ENCODE results near the gene USH2A.

Gene USH2A

DNA sequence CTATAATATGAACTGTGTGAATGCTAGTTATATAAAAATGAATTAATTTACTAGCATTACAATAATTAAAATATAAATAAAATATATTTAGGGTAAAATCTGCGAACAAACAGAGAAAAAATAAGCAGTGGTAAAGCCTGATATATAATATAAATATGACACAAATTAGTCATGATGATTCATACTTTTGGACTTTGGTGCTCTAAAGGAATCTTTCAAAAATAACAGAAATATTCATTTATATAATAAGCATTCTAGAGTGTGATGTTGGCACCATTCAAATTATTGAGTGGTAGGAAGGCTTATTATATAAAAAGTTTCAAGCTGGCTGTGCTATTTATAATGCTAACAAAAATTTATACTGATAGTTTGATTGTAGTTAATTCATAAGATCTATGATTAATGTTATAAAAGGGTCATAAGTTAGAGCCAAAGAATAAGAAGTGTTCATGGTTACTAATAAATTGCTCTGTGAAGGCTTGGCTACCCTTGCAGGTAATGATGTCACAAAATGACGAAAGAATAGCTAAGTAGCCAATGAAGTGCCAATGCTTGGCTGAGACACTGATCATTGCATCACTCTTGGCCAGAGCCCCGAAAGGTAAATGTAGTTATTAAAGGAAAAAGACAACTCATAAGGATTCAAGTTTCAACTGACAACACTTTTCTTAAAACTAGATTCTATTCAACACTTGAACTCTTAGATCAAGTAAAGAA, 108.7 kb downstream of the USH2A start:
- TF ChIP-seq, protein P1, sequence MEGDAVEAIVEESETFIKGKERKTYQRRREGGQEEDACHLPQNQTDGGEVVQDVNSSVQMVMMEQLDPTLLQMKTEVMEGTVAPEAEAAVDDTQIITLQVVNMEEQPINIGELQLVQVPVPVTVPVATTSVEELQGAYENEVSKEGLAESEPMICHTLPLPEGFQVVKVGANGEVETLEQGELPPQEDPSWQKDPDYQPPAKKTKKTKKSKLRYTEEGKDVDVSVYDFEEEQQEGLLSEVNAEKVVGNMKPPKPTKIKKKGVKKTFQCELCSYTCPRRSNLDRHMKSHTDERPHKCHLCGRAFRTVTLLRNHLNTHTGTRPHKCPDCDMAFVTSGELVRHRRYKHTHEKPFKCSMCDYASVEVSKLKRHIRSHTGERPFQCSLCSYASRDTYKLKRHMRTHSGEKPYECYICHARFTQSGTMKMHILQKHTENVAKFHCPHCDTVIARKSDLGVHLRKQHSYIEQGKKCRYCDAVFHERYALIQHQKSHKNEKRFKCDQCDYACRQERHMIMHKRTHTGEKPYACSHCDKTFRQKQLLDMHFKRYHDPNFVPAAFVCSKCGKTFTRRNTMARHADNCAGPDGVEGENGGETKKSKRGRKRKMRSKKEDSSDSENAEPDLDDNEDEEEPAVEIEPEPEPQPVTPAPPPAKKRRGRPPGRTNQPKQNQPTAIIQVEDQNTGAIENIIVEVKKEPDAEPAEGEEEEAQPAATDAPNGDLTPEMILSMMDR (IDR thresholded peaks at IDR 0.05; ENCODE audit: control insufficient read depth, insufficient read depth, low read depth, low read length, missing control alignments) = no peak
- no peak for DNase-seq (ENCODE audit: low read depth)

DNA sequence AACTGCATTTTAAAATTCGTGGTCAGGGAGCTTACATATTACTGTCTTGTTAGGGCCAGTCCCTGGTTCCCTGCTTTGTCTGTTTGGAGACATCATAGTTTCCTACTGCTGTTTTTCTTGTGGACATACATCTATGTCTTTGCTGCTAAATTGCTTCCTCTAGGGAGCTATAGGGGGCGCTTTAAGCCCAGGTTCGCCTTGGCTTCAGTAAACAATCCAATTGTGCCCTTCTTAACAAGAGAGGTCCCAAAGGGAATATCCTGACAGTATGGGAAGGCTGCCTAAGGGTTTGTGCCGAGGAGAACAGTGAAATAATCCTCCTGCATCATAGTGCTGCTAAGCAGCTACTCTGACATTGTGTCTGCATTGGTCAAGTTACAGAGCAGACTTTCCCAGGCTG, 112.5 kb downstream of the USH2A start:
- H3K4me3 ChIP-seq (ENCODE audit: control insufficient read depth, low read depth, low read length) = no peak overlapping the region
- DNase-seq (ENCODE audit: low read depth) = no peak
- TF ChIP-seq, protein P1 (IDR thresholded peaks at IDR 0.05; ENCODE audit: control insufficient read depth, insufficient read depth, low read depth, low read length, missing control alignments) = peak; percentile 15

More for the DNA sequence above, 108.7 kb downstream of the USH2A start:
- H3K4me3 ChIP-seq (ENCODE audit: control insufficient read depth, low read depth, low read length) = no peak overlapping the region

GRCh38 chr1:216306830-216307229, 116.4 kb downstream of the USH2A start:
- no peak overlapping the region for H3K4me3 ChIP-seq (ENCODE audit: control insufficient read depth, low read depth, low read length)
- no peak for DNase-seq (ENCODE audit: low read depth)
- TF ChIP-seq, protein P1 (IDR thresholded peaks at IDR 0.05; ENCODE audit: control insufficient read depth, insufficient read depth, low read depth, low read length, missing control alignments) = no peak

- DNase-seq (ENCODE audit: low read depth) = no peak
- H3K4me3 ChIP-seq (ENCODE audit: control insufficient read depth, low read depth, low read length) = no peak overlapping the region
- TF ChIP-seq, protein P1 (IDR thresholded peaks at IDR 0.05; ENCODE audit: control insufficient read depth, insufficient read depth, low read depth, low read length, missing control alignments) = no peak
Observed at GRCh38 chr1:216303690-216304089, 119.6 kb downstream of the USH2A start.

- no peak overlapping the region for H3K4me3 ChIP-seq (ENCODE audit: control insufficient read depth, low read depth, low read length)
- no peak for DNase-seq (ENCODE audit: low read depth)
- TF ChIP-seq, protein P1 (IDR thresholded peaks at IDR 0.05; ENCODE audit: control insufficient read depth, insufficient read depth, low read depth, low read length, missing control alignments) = no peak
Observed at GRCh38 chr1:216293683-216294082, 129.6 kb downstream of the USH2A start.

GRCh38 chr1:216290074-216290473, 133.2 kb downstream of the USH2A start:
- no peak overlapping the region for H3K4me3 ChIP-seq (ENCODE audit: control insufficient read depth, low read depth, low read length)
- TF ChIP-seq, protein P1 (IDR thresholded peaks at IDR 0.05; ENCODE audit: control insufficient read depth, insufficient read depth, low read depth, low read length, missing control alignments) = no peak
- no peak for DNase-seq (ENCODE audit: low read depth)

All from AG09309 (cell line).